Heart left ventricle (tissue), 16 donors: ENCODE measurements around the gene EFR3B. TPM values are rescaled to one million over a fixed set of nuclear protein-coding genes. Genes with fewer than 3 reads are reported as not detected.

Experiments used
- ATAC-seq, 4 donors: fragments of 200-7000 bp; cut with Tn5 transposase; one replicate each; pipeline ENCODE4 v1.9.1; 2020 to 2022; ENCODE audit warnings: moderate library complexity in 4 of 4, mild to moderate bottlenecking in 3 of 4, moderate number of reproducible peaks in 1 of 4
- DNase-seq, 5 donors: peaks; one replicate each; pipeline ENCODE4 v3.0.0-alpha.2; 2020
- H3K27ac ChIP-seq, 12 donors: fragments of 200-600 bp; sonication (generic) in 4 of 12; one replicate each; pipeline versions ENCODE4 v1.5.0 to v1.8.0; 2016 to 2022; ENCODE audit warnings: mild to moderate bottlenecking in 2 of 12
- H3K27me3 ChIP-seq, 9 donors: fragments of 200-600 bp; sonication (generic) in 2 of 9; one replicate each; pipeline versions ENCODE4 v1.5.1 to v1.8.0; 2016 to 2022; ENCODE audit warnings: mild to moderate bottlenecking in 3 of 9
- H3K36me3 ChIP-seq, 9 donors: fragments of 200-600 bp; sonication (generic) in 2 of 9; one replicate each; pipeline versions ENCODE4 v1.5.0 to v1.8.0; 2018 to 2022; ENCODE audit warnings: mild to moderate bottlenecking in 2 of 9
- H3K4me1 ChIP-seq, 12 donors: fragments of 200-600 bp; sonication (generic) in 4 of 12; one replicate each; pipeline versions ENCODE4 v1.5.0 to v1.8.0; 2016 to 2022; ENCODE audit warnings: mild to moderate bottlenecking in 3 of 12
- H3K4me3 ChIP-seq, 12 donors: fragments of 200-600 bp; sonication (generic) in 4 of 12; one replicate each; pipeline versions ENCODE4 v1.5.0 to v1.8.0; 2017 to 2022; ENCODE audit warnings: mild to moderate bottlenecking in 9 of 12, moderate library complexity in 4 of 12
- H3K9me3 ChIP-seq, 12 donors: fragments of 200-600 bp; sonication (generic) in 4 of 12; one replicate each; pipeline versions ENCODE4 v1.5.0 to v1.8.0; 2016 to 2022; ENCODE audit warnings: mild to moderate bottlenecking in 1 of 12
- CTCF ChIP-seq, 12 donors: fragments of 200-600 bp; sonication (generic) in 4 of 12; IDR thresholded peaks; one replicate each; pipeline versions ENCODE4 v1.5.0 to v1.8.0; 2018 to 2022; ENCODE audit warnings: antibody characterized with exemption in 12 of 12, mild to moderate bottlenecking in 5 of 12
- POLR2A ChIP-seq, 2 donors: fragments of 450-650 bp; IDR thresholded peaks; one replicate each; pipeline ENCODE4 v1.6.1; 2017; ENCODE audit warnings: antibody characterized with exemption in 2 of 2, mild to moderate bottlenecking in 2 of 2, moderate library complexity in 2 of 2
- whole genome bisulfite sequencing, 4 donors: extraction: QIAGEN DNeasy Blood & Tissue Kit in 2 of 4; methylation state at CpG; one replicate each; pipeline versions ENCODE4 v1.1.5 to v1.1.7; 2013 to 2018; 5-methylcytosine and 5-hydroxymethylcytosine counted together
- intact Hi-C, 10 donors: fragments of 100-400 bp; cut with DNase I; formaldehyde crosslinking; loops; one replicate each; pipeline versions ENCODE4 v1.11.1 to v1.14.2; 2022
- polyA plus RNA-seq, 2 donors: library from polyadenylated mRNA; stranded (reverse); fragments of 200-250 nt; gene quantifications; one replicate each; pipeline ENCODE4 v1.2.3, GENCODE V29; 2013
- total RNA-seq, 9 donors: library from RNA; depleted of rRNA in 2 of 9; stranded (reverse); fragments of >200 nt in 2 of 9; fragmentation: NEBNext Ultra II Directional in 3 of 9; extraction: Animal tissue kit (Norgen Biotek cat#: 25700) in 3 of 9; gene quantifications; one replicate each; pipeline versions ENCODE4 v1.1.0 to v1.2.4, GENCODE V29; 2016 to 2023
- donor health status: ischemic (EF 13 %, LVEDD 7.1; RV severe dilation, severe dysfunction).
- donor health status: healthy with polysubstance abuse.
- donor health status: DM: no; HTN: yes; CAD: no.
- donor health status: DM: no; HTN: no; CAD: no.
- donor health status: ischemic (EF 25% LVEDD 6.9; RV normal size, moderate dysfunction).
- donor health status: ischemic (EF 25% LVEDD 5.7; RV mildly dilated, moderate dysfunction).
- donor health status: healthy.
- donor health status: DM: yes; HTN: yes; CAD: no.
- donor health status: ischemic (EF 35%, LVEDD 5.7; RV mildly dilated, moderate dysfunction).
- donor health status: nonischemic (EF 11% LVEDD 7.7; RV severe dilation, severe dysfunction).
- donor health status: DM: yes; HTN: yes; CAD: no.
- donor health status: PGD.
- donor health status: ischemic (EF 29% LVEDD 5.4; RV normal size, mild dysfunction).
- donor health status: nonischemic (EF 23%, LVEDD 6.1; RV moderate dilation, normal function).

The EFR3B gene
- total and polyA plus RNA-seq, 11 donors: 1.7 to 13.8 (median 5.5) TPM

GRCh38 chr2:25119263-25119662, 77.4 kb downstream of the EFR3B start:
- Histone ChIP-seq H3K27me3 (no peaks in the 10 kb centered on the region), H3K36me3 (peaks cover 0 to 5% (median 0%) of the 10 kb centered on the region in 9 donors), H3K9me3 (no peaks in the 10 kb centered on the region), H3K27ac (no peak overlapping the region), H3K4me1 (no peaks in the 10 kb centered on the region), H3K4me3 (no peak overlapping the region)
- 87 to 90% (median 90%) methylated on average over 11 of the region's 11 CpGs for WGBS, 4 donors
- intact Hi-C loops: no loop called here
- no peak for TF ChIP-seq POLR2A (IDR thresholded peaks at IDR 0.05)
- no peak for TF ChIP-seq CTCF (IDR thresholded peaks at IDR 0.05)
- DNase-seq: no peak
- no peak for ATAC-seq

- intact Hi-C loops: loop anchor here in 3 of 10 donors (10.0 kb wide), 3 partner anchors 78 to 708 kb away; partner anchors contain the start of gene EFR3B (in 2 of the 3)
Measured at GRCh38 chr2:25122367-25122766, 80.5 kb downstream of the EFR3B start.

GRCh38 chr2:25123682-25124081, 81.8 kb downstream of the EFR3B start:
- no peak for TF ChIP-seq POLR2A (IDR thresholded peaks at IDR 0.05)
- TF ChIP-seq CTCF (IDR thresholded peaks at IDR 0.05): no peak
- 86 to 90% (median 88%) methylated on average over 5 of the region's 5 CpGs for WGBS, 4 donors
- intact Hi-C loops: loop anchor here in 3 of 10 donors (10.0 kb wide), 3 partner anchors 79 to 709 kb away; partner anchors contain the start of gene EFR3B (in 2 of the 3)
- Histone ChIP-seq H3K27ac (no peak overlapping the region), H3K9me3 (no peaks in the 10 kb centered on the region), H3K4me3 (no peak overlapping the region), H3K36me3 (peaks cover 0 to 5% (median 0%) of the 10 kb centered on the region in 9 donors), H3K4me1 (peaks cover 0 to 10% (median 0%) of the 10 kb centered on the region in 12 donors), H3K27me3 (no peaks in the 10 kb centered on the region)
- DNase-seq (no peak), ATAC-seq (peak in 2 of 4 donors; percentile 32 to 46)

More at GRCh38 chr2:25122367-25122766, 80.5 kb downstream of the EFR3B start:
- ATAC-seq: no peak
- H3K4me1 ChIP-seq: no peaks in the 10 kb centered on the region
- no peak for DNase-seq
- H3K27ac ChIP-seq: no peak overlapping the region
- H3K4me3 ChIP-seq: no peak overlapping the region
- 95 to 100% (median 98%) methylated on average over 3 of the region's 3 CpGs for WGBS, 4 donors
- TF ChIP-seq CTCF (IDR thresholded peaks at IDR 0.05): no peak
- TF ChIP-seq POLR2A (IDR thresholded peaks at IDR 0.05): no peak
- no peaks in the 10 kb centered on the region for H3K27me3 ChIP-seq
- H3K9me3 ChIP-seq: no peaks in the 10 kb centered on the region
- H3K36me3 ChIP-seq: peaks cover 0 to 5% (median 0%) of the 10 kb centered on the region in 9 donors

- WGBS, 4 donors: 89 to 94% (median 90%) methylated on average over 7 of the region's 7 CpGs
- peaks cover 0 to 18% (median 0%) of the 10 kb centered on the region in 12 donors for H3K4me1 ChIP-seq
- H3K36me3 ChIP-seq: peaks cover 0 to 5% (median 0%) of the 10 kb centered on the region in 9 donors
- no peaks in the 10 kb centered on the region for H3K9me3 ChIP-seq
- intact Hi-C loops: loop anchor here in 6 of 10 donors (5.0 to 10.0 kb wide), 5 partner anchors 48 to 710 kb away; partner anchors contain the start of gene EFR3B (in 4 of the 6)
- ATAC-seq (no peak), DNase-seq (no peak)
- H3K27ac ChIP-seq: no peak overlapping the region
- H3K4me3 ChIP-seq: no peak overlapping the region
- TF ChIP-seq CTCF (IDR thresholded peaks at IDR 0.05) (no peak), POLR2A (IDR thresholded peaks at IDR 0.05) (no peak)
- H3K27me3 ChIP-seq: peaks cover 0 to 3% (median 0%) of the 10 kb centered on the region in 9 donors
Measured at GRCh38 chr2:25125189-25125588, 83.3 kb downstream of the EFR3B start.
